Keratinocyte (primary cell): ENCODE measurements around the gene RAI1.

Experiments
- CTCF ChIP-seq, 3 experiments: IDR thresholded peaks in 1 of 3; conservative IDR thresholded peaks in 1 of 3; optimal IDR thresholded peaks in 1 of 3; 2 replicates in 2 of 3; 3 replicates in 1 of 3; pipeline versions ENCODE3 to v1.5.1; 2011; ENCODE audit warnings: low read length in 3 of 3, mild to moderate bottlenecking in 3 of 3, moderate library complexity in 2 of 3, control low read depth in 1 of 3, inconsistent platforms in 1 of 3; ENCODE audit not compliant: insufficient read depth in 2 of 3; ENCODE audit errors: extremely low read depth in 1 of 3
- EZH2 ChIP-seq: IDR thresholded peaks from one replicate; pipeline ENCODE4 v1.6.1; 2012; ENCODE audit warnings: inconsistent platforms, mild to moderate bottlenecking, low read length, moderate library complexity

GRCh38 chr17:17740615-17741348 lies 59.5 kb downstream of the RAI1 start:
- TF ChIP-seq CTCF (optimal IDR thresholded peaks at IDR 0.05 in 1 of 3, IDR thresholded peaks at IDR 0.05 in 1 of 3, conservative IDR thresholded peaks at IDR 0.05 in 1 of 3; ENCODE audit: extremely low read depth in 1 of 3, insufficient read depth in 2 of 3, low read length in 3 of 3) = no peak
- no peak for TF ChIP-seq EZH2
